NAMALWA (cell line): ENCODE results near the gene LIPE.

ENCODE experiments used
- DNase-seq: peaks from one replicate; pipeline ENCODE4 v3.0.0-alpha.2; 2015; ENCODE audit warnings: low spot score

The LIPE gene

GRCh38 chr19:42352301-42353259 lies 74.6 kb downstream of the LIPE start:
- DNase-seq, result peak; percentile 81
